ENCODE results near the gene KAT2A. TPM values are rescaled to one million over a fixed set of nuclear protein-coding genes. Genes with fewer than 3 reads are reported as not detected.

KAT2A gene
- total RNA-seq, 1 experiment from 2014 or later = 43.5 TPM

DNA sequence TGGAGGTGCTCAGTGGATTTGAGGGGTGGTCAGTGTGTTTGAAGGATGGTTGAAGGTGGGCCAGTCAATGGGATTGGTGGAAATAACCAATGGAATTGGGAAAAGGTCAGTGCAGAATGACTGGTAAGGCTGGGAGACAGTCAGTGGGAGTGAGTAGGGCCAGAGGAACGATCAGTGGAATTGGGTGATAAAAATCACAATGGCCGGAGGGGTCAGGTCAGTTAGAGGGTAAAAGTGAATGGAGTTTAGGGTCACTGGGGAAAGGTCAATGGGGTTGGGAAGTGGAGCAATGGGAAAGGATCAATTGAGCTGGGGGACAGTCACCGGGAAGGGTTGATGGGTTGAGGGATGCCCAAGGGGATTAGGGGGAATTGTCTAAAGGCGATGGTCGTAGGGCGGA is 44.6 kb upstream of the KAT2A start:
- H3K27ac ChIP-seq (ENCODE audit: insufficient read length, low read depth, low read length) = no peak overlapping the region
- no peak overlapping the region for H4K8ac ChIP-seq (replicated peaks; ENCODE audit: insufficient read length, low read depth, low read length)
- no peak overlapping the region for H3K4me2 ChIP-seq (ENCODE audit: insufficient read depth, insufficient read length, low read length)
- no peak overlapping the region for H2BK20ac ChIP-seq (ENCODE audit: low read depth, low read length, poor library complexity, severe bottlenecking)
- H3K4me1 ChIP-seq (ENCODE audit: insufficient read depth, low read length) = no peaks in the 10 kb centered on the region
- no peaks in the 10 kb centered on the region for H3K79me1 ChIP-seq (ENCODE audit: insufficient read depth, low read depth, low read length, poor library complexity, severe bottlenecking)
- H2BK5ac ChIP-seq (ENCODE audit: insufficient read length, low read length) = no peak overlapping the region
- H2AK5ac ChIP-seq (ENCODE audit: insufficient read length, low read length) = no peak overlapping the region
- H3K14ac ChIP-seq (ENCODE audit: insufficient read depth, low read length) = no peak overlapping the region
- H3K9ac ChIP-seq (ENCODE audit: extremely low read depth, insufficient read length, low read length) = no peak overlapping the region
- H4K91ac ChIP-seq (ENCODE audit: insufficient read length, low read depth, low read length) = no peak overlapping the region
- no peak overlapping the region for H4K5ac ChIP-seq (ENCODE audit: insufficient read length, low read depth, low read length)
- H3T11ph ChIP-seq (ENCODE audit: low read length) = no peak overlapping the region
- Mint-ChIP-seq H3K4me3 (no peak overlapping the region), H3K27ac (no peak overlapping the region; a peak in 1 of 7 replicates), H3K9me3 (no peaks in the 10 kb centered on the region), H3K4me1 (peaks cover 2 to 4% of the 10 kb centered on the region in 2 experiments; a peak in 3 of 4 replicates), H3K27me3 (ENCODE audit: low read depth) (peaks cover 2% of the 10 kb centered on the region; the same call in 1 of the 2 replicates), H3K36me3 (ENCODE audit: insufficient read depth in 1 of 3, low read depth in 3 of 3) (no peaks in the 10 kb centered on the region)
- H3K18ac ChIP-seq (ENCODE audit: insufficient read length, low read depth, low read length) = no peak overlapping the region
- TF ChIP-seq, protein P1, sequence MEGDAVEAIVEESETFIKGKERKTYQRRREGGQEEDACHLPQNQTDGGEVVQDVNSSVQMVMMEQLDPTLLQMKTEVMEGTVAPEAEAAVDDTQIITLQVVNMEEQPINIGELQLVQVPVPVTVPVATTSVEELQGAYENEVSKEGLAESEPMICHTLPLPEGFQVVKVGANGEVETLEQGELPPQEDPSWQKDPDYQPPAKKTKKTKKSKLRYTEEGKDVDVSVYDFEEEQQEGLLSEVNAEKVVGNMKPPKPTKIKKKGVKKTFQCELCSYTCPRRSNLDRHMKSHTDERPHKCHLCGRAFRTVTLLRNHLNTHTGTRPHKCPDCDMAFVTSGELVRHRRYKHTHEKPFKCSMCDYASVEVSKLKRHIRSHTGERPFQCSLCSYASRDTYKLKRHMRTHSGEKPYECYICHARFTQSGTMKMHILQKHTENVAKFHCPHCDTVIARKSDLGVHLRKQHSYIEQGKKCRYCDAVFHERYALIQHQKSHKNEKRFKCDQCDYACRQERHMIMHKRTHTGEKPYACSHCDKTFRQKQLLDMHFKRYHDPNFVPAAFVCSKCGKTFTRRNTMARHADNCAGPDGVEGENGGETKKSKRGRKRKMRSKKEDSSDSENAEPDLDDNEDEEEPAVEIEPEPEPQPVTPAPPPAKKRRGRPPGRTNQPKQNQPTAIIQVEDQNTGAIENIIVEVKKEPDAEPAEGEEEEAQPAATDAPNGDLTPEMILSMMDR (conservative IDR thresholded peaks at IDR 0.05) = no peak
- H2AFZ ChIP-seq (ENCODE audit: low read length) = no peak overlapping the region
- no CpG with 5 or more reads among the region's 6 CpGs for WGBS (ENCODE audit: extremely low coverage, insufficient read length, low lambda C conversion rate)
- DNase-seq = no peak
- no peaks in the 10 kb centered on the region for H3K27me3 ChIP-seq (ENCODE audit: insufficient read depth, low read length)
- H3K23ac ChIP-seq (ENCODE audit: insufficient read length, low read depth, low read length) = no peak overlapping the region
- no peak overlapping the region for H3K56ac ChIP-seq (ENCODE audit: insufficient read length, low read depth, low read length)
- no peaks in the 10 kb centered on the region for H4K20me1 ChIP-seq (ENCODE audit: control insufficient read depth, insufficient read depth, insufficient read length)
- no peak overlapping the region for H2BK15ac ChIP-seq (ENCODE audit: low read depth, low read length)
- no peak overlapping the region for H3K4ac ChIP-seq (ENCODE audit: low read depth, low read length)
- no peaks in the 10 kb centered on the region for H3K23me2 ChIP-seq (ENCODE audit: insufficient read length, low read depth, low read length, poor library complexity, severe bottlenecking)
- no peaks in the 10 kb centered on the region for H3K9me3 ChIP-seq (ENCODE audit: control insufficient read depth, low read depth, low read length)
- H2BK120ac ChIP-seq (ENCODE audit: low read depth, low read length, poor library complexity, severe bottlenecking) = no peak overlapping the region
- no peak overlapping the region for H2BK12ac ChIP-seq (ENCODE audit: insufficient read length, low read depth, low read length)
- no peaks in the 10 kb centered on the region for H3K79me2 ChIP-seq (ENCODE audit: insufficient read depth, low read length)
